ENCODE measurements around the gene TSR3.

Gene TSR3

GRCh38 chr16:1322407-1322806, 29.3 kb downstream of the TSR3 start:
- no peak for DNase-seq

GRCh38 chr16:1320658-1321240, 30.9 kb downstream of the TSR3 start:
- no peak for DNase-seq

DNA sequence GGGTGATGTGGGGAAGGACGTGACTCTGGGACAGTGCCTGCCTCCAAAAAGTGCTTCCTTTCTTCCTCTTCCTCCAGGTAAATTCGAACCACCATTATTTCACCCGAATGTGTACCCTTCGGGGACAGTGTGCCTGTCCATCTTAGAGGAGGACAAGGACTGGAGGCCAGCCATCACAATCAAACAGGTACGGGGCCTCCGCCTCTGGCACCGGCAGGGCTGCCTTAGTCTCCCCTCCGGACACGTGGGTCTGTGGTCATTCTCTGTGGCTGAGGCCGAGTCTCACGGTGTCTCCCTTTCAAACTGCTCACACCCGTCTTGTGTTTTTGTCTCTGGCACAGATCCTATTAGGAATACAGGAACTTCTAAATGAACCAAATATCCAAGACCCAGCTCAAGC, 31.6 kb downstream of the TSR3 start:
- no peak for DNase-seq

DNA sequence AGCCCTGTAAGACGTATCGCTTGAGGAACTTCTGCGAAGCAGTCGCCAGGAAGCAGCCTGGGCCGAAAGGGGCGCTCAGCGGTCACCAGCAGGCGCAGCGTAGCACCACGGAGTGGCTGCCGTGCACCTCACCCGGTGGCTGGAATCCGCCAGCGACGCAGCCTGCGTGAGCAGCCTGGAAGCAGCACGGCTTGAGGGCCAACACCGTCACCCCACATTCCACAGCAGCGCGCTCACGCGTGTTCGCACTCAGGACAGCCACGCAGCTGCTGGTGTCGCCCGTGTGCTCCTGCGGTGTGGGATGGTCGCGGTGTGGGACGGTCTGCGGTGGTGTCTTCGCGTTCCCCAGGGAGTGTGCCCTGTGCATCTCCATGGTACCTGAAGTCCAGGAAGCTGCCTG, 32.6 kb downstream of the TSR3 start:
- DNase-seq: no peak

- DNase-seq: no peak
These were observed 33.5 kb downstream of the TSR3 start for GRCh38 chr16:1318268-1318545.

- DNase-seq: no peak
These were observed 34.0 kb downstream of the TSR3 start for GRCh38 chr16:1317479-1318267.

DNA sequence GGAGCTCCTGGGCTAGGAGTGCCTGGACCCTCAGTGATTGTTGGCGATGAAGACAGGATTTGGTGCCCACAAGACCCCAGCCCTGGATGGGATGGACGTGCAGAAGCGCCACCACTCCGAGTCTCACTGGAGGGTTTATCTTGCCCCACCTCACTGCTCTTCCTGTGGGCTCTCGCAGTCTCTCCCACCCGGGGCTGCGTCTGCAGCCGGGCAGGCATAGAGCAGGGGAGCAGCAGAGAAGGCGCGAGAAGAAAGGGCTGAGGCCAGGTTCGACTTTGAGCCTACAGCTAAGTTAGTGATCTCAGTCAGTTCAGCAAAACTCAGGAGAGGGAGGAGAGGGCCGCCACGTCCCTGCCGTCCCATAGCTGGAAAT, 35.7 kb downstream of the TSR3 start:
- no peak for DNase-seq

DNA sequence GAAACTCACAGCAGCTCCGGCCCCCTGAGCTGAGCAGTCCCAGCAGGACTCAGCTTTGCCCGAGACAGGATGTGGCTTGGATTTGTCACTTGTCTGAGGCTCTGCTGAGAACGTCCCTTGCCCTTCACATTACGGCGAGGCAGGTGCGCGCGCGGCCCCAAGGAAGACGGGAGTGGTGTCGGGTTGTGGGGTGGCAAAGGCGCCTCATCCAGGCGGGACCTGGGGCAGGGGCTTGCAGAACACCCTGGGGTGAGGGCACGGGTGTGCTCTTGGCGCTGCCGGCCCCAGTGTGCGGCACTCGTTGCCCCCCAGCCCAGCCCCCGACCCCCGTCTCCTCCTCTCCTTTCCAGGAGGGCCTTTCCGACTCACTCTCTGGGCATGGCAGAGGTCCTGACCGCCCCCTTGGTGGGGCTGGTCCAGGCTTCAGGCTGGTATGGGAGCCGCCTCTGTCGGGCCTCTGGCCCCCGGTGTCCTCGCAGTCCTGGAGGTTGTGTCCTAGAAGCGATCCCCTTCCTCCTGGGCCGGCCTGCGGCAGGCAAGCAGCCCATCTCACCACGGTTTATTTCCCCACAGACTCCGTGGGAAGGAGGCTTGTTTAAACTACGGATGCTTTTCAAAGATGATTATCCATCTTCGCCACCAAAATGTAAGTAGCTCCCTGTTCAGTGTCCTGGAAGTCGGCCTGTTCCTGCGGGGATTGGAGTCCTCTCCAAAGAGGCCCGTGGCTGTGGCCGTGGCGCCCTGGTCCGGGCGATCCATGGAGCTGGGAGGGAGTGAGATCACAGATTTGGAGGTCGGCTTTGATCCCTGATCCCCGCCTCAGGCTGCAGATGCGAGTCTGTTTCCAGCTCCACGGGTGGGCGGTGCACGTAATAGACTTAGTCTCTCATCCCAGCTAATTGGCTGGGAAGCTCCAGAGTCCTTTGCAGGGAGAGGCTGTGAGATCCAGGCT, 36.3 kb downstream of the TSR3 start:
- DNase-seq: no peak

DNA sequence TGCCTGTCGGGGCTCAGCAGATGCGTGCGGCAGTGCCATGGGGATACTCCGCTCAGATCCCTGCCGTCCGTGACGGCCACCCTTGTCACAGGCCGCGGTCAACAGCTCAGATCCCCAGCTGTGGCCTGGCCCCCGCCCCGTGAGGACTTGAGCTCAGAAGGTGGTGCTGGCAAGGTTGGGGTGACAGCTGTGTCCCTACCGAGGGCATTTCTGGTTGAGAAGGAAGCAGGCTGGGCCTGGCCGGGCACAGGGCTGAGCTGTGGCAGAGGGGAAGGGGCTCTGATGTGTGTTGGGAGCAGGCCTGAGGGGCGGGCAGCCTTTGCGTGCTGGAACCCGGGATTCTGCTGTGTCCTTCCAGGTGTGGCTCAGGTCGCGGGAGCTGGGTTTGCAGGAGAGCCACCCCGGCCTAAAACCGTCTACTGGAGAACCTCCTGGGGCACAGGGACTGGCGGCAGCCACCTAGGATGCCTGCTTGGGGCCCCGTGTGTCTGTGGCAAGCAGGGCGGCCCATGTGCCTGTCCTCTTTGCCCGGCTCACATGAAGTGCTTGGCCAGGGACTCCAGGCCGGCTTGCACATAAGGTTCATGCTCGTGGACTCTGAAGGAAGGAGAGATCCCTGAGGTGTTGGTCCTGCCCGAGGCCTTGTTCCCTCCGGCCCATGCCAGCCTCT, 37.1 kb downstream of the TSR3 start:
- no peak for DNase-seq

GRCh38 chr16:1313721-1314369, 37.8 kb downstream of the TSR3 start:
- no peak for DNase-seq

DNA sequence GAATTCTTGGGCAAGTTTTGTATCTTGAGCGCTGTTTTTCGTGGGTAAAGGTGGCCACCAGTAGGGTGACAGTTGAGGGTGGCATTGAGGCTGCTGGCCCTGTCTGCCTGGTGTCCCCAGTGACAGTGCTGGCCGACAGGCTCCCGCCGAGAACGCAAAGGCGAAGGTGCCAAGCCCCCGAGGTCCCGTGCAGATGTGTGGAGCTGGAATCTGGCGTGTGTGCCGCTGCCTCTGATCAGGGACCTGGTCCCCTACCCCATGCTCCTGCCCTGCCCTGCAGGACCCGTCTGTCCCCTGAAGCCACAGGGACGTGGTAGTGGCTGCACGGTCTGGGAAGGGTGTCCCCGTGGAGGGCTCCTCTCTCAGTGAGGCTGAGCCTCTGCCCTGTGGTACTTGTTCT, 38.8 kb downstream of the TSR3 start:
- DNase-seq: no peak

- no peak for DNase-seq
These were observed 39.2 kb downstream of the TSR3 start for GRCh38 chr16:1312467-1312816.

DNA sequence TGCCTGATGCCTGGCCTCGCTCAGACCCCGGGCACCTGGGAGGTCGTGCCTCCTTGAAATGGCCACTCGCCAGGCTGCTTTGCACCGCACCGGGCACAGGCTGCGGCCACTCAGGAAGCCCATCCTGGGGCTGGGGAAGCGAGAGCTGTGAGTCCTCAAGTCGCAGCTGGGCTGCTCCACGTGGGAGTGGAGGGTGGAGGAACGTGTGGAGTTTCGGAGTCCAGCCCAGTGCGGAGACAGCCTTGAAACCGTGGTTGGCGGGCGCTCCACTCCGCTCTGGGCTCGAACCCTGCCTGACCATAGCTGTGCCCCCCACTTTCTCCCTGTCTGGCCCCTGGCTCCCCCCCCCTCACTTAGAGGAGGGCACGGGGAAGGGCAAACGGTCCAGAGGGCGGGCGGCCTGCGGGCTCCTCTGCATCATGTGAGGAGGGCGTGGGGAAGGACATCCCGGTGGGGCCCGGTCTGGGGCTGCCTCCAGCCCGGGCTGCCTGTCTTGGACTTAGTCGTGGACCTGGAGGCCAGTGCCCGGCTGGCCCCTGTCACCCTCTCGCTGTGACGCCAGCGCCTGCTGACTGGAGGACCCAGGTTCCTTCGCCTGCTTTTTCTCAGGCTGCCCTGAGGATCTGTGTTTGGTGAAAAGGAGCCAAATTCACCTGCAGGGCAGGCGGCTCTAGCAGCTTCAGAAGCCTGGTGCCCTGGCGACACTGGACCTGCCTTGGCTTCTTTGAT, 39.8 kb downstream of the TSR3 start:
- DNase-seq: no peak

GRCh38 chr16:1311212-1311737, 40.4 kb downstream of the TSR3 start:
- no peak for DNase-seq

GRCh38 chr16:1310832-1311200, 40.9 kb downstream of the TSR3 start:
- no peak for DNase-seq

- DNase-seq: peak; percentile 63
These were observed 41.5 kb downstream of the TSR3 start for GRCh38 chr16:1309888-1310831.

GRCh38 chr16:1308977-1309885, 42.4 kb downstream of the TSR3 start, which contains the start of gene UBE2I:
TSS of gene UBE2I (plus strand) at chr16:1309636. CDS start at chr16:1314031, 4,395 bp downstream.
- peak; percentile 96 for DNase-seq

- no peak for DNase-seq
These were observed 43.4 kb downstream of the TSR3 start for GRCh38 chr16:1308036-1308976.

All from stimulated activated CD4-positive, alpha-beta T cell treated with anti-CD3 and anti-CD28 coated beads, Interleukin-4, amount 100 ng/mL, for 1 hour (primary cell).